IMR-90 (cell line): Measurements from ENCODE around the gene RAD18. TPM values are rescaled to one million over a fixed set of nuclear protein-coding genes. Genes with fewer than 3 reads are reported as not detected.

Source experiments
- ATAC-seq: fragments of 200-7000 bp; cut with Tn5 transposase; 2 replicates; pipeline ENCODE4 v1.9.1; 2020; ENCODE audit warnings: low read depth, mild to moderate bottlenecking, moderate library complexity
- BruUV-seq: library from RNA; stranded (reverse); fragments of 400-500 nt; replicated peaks from 2 replicates; lab custom pipeline; 2021; lab: Mats Ljungman, UMichigan
- CTCF ChIA-PET: fragments of 300-600 bp; formaldehyde crosslinking; extraction: SDS; loops from one replicate; lab custom pipeline; 2021; ENCODE audit warnings: antibody characterized with exemption; lab: Yijun Ruan, JAX
- POLR2A ChIA-PET: fragments of 300-600 bp; sonication (Branson Sonifier 250); formaldehyde crosslinking; loops from one replicate; lab custom pipeline; 2022; ENCODE audit warnings: antibody characterized with exemption; ENCODE audit not compliant: unreplicated experiment; lab: Charles Lee
- DNase-seq: peaks from one replicate; pipeline ENCODE4 v3.0.0; 2013
- H2AFZ ChIP-seq: replicated peaks from 2 replicates; pipeline ENCODE3; 2013; ENCODE audit warnings: low read length, mild to moderate bottlenecking; ENCODE audit not compliant: poor library complexity
- H2AK5ac ChIP-seq: 2 replicates; pipeline ENCODE4 v1.6.1; 2013; ENCODE audit warnings: low read depth, low read length, inconsistent platforms
- H2AK9ac ChIP-seq: replicated peaks from 2 replicates; pipeline ENCODE3; 2013; ENCODE audit warnings: mild to moderate bottlenecking, low read depth, low read length, moderate library complexity; ENCODE audit not compliant: poor library complexity
- H2BK120ac ChIP-seq: 2 replicates; pipeline ENCODE4 v1.6.1; 2013; ENCODE audit warnings: low read depth, low read length, inconsistent platforms
- H2BK15ac ChIP-seq: 3 replicates; pipeline ENCODE4 v1.6.1; 2013; ENCODE audit warnings: low read depth, low read length, inconsistent platforms
- H2BK20ac ChIP-seq: 2 replicates; pipeline ENCODE4 v1.6.1; 2013; ENCODE audit warnings: low read depth, mild to moderate bottlenecking, inconsistent platforms, low read length, moderate library complexity
- H2BK5ac ChIP-seq: 2 replicates; pipeline ENCODE4 v1.6.1; 2013; ENCODE audit warnings: mild to moderate bottlenecking, low read depth, low read length, inconsistent platforms; ENCODE audit not compliant: poor library complexity, severe bottlenecking
- H3K14ac ChIP-seq: replicated peaks from 2 replicates; pipeline ENCODE4 v1.6.1; 2013; ENCODE audit warnings: low read depth, low read length, inconsistent platforms
- H3K18ac ChIP-seq: 2 replicates; pipeline ENCODE4 v1.6.1; 2013; ENCODE audit warnings: low read depth, low read length, control low read depth
- H3K23ac ChIP-seq: 2 replicates; pipeline ENCODE4 v1.6.1; 2013; ENCODE audit warnings: low read depth, low read length, inconsistent platforms
- H3K27ac ChIP-seq: 2 replicates; pipeline ENCODE4 v1.5.1; 2013; ENCODE audit warnings: mild to moderate bottlenecking, control low read depth, low read length; ENCODE audit not compliant: insufficient read depth
- H3K27me3 ChIP-seq: 2 replicates; pipeline ENCODE4 v1.6.1; 2013; ENCODE audit warnings: low read length; ENCODE audit not compliant: control insufficient read depth, insufficient read depth
- H3K36me3 ChIP-seq: 2 replicates; pipeline ENCODE4 v1.6.1; 2013; ENCODE audit warnings: low read length, mixed read lengths; ENCODE audit not compliant: control insufficient read depth, insufficient read depth
- H3K4ac ChIP-seq: 2 replicates; pipeline ENCODE4 v1.6.1; 2013; ENCODE audit warnings: low read depth, low read length, inconsistent platforms
- H3K4me1 ChIP-seq: 2 replicates; pipeline ENCODE4 v1.6.1; 2013; ENCODE audit warnings: low read length, mixed read lengths; ENCODE audit not compliant: control insufficient read depth, insufficient read depth
- H3K4me2 ChIP-seq: 2 replicates; pipeline ENCODE4 v1.6.1; 2013; ENCODE audit warnings: low read depth, mild to moderate bottlenecking, control low read depth, low read length, moderate library complexity
- H3K4me3 ChIP-seq: 2 replicates; pipeline ENCODE4 v1.5.1; 2013; ENCODE audit warnings: low read depth, mild to moderate bottlenecking, control low read depth, low read length, moderate library complexity; ENCODE audit not compliant: insufficient read depth
- H3K56ac ChIP-seq: 2 replicates; pipeline ENCODE4 v1.6.1; 2013; ENCODE audit warnings: low read length, inconsistent platforms; ENCODE audit not compliant: insufficient read depth; ENCODE audit errors: extremely low read depth
- H3K79me1 ChIP-seq, 2 experiments: 2 replicates each; pipeline ENCODE4 v1.6.1; 2013; ENCODE audit warnings: low read length in 2 of 2, inconsistent platforms in 1 of 2, low read depth in 1 of 2
- H3K9ac ChIP-seq: 2 replicates; pipeline ENCODE4 v1.6.1; 2013; ENCODE audit warnings: low read depth, low read length, control low read depth
- H3K9me1 ChIP-seq: 2 replicates; pipeline ENCODE4 v1.6.1; 2013; ENCODE audit warnings: low read length, inconsistent platforms; ENCODE audit not compliant: insufficient read depth
- H3K9me3 ChIP-seq: 2 replicates; pipeline ENCODE4 v1.6.1; 2013; ENCODE audit warnings: low read length; ENCODE audit not compliant: control insufficient read depth, insufficient read depth
- H4K20me1 ChIP-seq: 2 replicates; pipeline ENCODE4 v1.6.1; 2013; ENCODE audit warnings: low read length, inconsistent platforms; ENCODE audit not compliant: insufficient read depth
- H4K5ac ChIP-seq: 2 replicates; pipeline ENCODE4 v1.6.1; 2013; ENCODE audit warnings: mild to moderate bottlenecking, low read depth, low read length, control low read depth
- H4K8ac ChIP-seq, 2 experiments: 2 replicates each; pipeline ENCODE4 v1.6.1; 2013; ENCODE audit warnings: low read depth in 2 of 2, low read length in 2 of 2, control low read depth in 1 of 2, inconsistent platforms in 1 of 2
- H4K91ac ChIP-seq: 2 replicates; pipeline ENCODE4 v1.6.1; 2013; ENCODE audit warnings: low read depth, low read length, inconsistent platforms; ENCODE audit not compliant: insufficient read depth
- CEBPB ChIP-seq: IDR thresholded peaks from 2 replicates; pipeline ENCODE4 v1.6.1; 2012; ENCODE audit warnings: low read depth, low read length, improper control_type of control experiment
- NFE2L2 ChIP-seq: fragments of 150-350 bp; IDR thresholded peaks from 2 replicates; pipeline ENCODE4 v1.6.1; 2016; ENCODE audit warnings: low read depth, mild to moderate bottlenecking, low read length
- RAD21 ChIP-seq: IDR thresholded peaks from 2 replicates; pipeline ENCODE4 v1.6.1; 2012; ENCODE audit warnings: low read length, improper control_type of control experiment
- RFX5 ChIP-seq: IDR thresholded peaks from 2 replicates; pipeline ENCODE4 v1.8.0; 2012; ENCODE audit warnings: low read depth, mild to moderate bottlenecking, low read length, moderate library complexity
- SMC3 ChIP-seq: fragments of 150-350 bp; IDR thresholded peaks from 2 replicates; pipeline ENCODE4 v1.6.1; 2016; ENCODE audit warnings: low read depth, mild to moderate bottlenecking, antibody characterized with exemption, low read length, moderate library complexity
- WGBS, 2 experiments: methylation state at CpG; one replicate each; pipeline versions ENCODE4 v1.1.5 to v1.1.7; 2013; ENCODE audit warnings: missing lambda C conversion rate in 2 of 2; ENCODE audit not compliant: insufficient read length in 1 of 2; ENCODE audit errors: extremely low coverage in 2 of 2; 5-methylcytosine and 5-hydroxymethylcytosine counted together
- dilution Hi-C: fragments of 300-500 bp; cut with HindIII; formaldehyde crosslinking; loops from one replicate; pipeline ENCODE4 v1.14.3; 2018; ENCODE audit warnings: low sequenced_read_pairs; ENCODE audit not compliant: unreplicated experiment
- in situ Hi-C: fragments of 300-500 bp; cut with MboI; formaldehyde crosslinking; loops from 3 replicates; pipeline ENCODE4 v1.14.3; 2019; ENCODE audit warnings: low sequenced_read_pairs, inconsistent platforms, mixed read lengths
- intact Hi-C: fragments of 100-400 bp; cut with micrococcal nuclease; formaldehyde crosslinking; loops from 2 replicates; pipeline ENCODE4 v1.10.0; 2022
- polyA plus RNA-seq, 3 experiments: library from polyadenylated mRNA; depleted of rRNA; stranded (reverse); fragments of >200 nt; gene quantifications; 2 replicates each; pipeline ENCODE4 v1.2.3, GENCODE V29; 2012; ENCODE audit warnings: low replicate concordance in 1 of 3
- total RNA-seq: library from RNA; depleted of rRNA; stranded (reverse); fragments of >200 nt; gene quantifications from 2 replicates; pipeline ENCODE4 v1.2.3, GENCODE V29; 2012
- TF ChIP-seq, protein P1 (sequence below): fragments of 150-350 bp; IDR thresholded peaks from 2 replicates; pipeline ENCODE4 v1.6.1; 2017; ENCODE audit warnings: mild to moderate bottlenecking, antibody characterized with exemption, low read length, low read depth

The RAD18 gene
- total and polyA plus RNA-seq, 2 of the 4 experiments (the other 2 are of a cell fraction) = 8.2 to 17.2 TPM

GRCh38 chr3:8997151-8997550 lies 33.9 kb upstream of the RAD18 start:
- Histone ChIP-seq H2BK15ac (no peak overlapping the region), H3K14ac (no peak overlapping the region), H4K20me1 (no peaks in the 10 kb centered on the region), H2AK9ac (no peak overlapping the region), H3K36me3 (no peaks in the 10 kb centered on the region), H3K18ac (no peak overlapping the region), H4K8ac (no peak overlapping the region), H3K9me1 (0 out of 2 replicates have a peak, but pooled peaks cover 2% of the 10 kb centered on the region), H3K79me1 (no peaks in the 10 kb centered on the region), H3K23ac (no peak overlapping the region), H2BK5ac (no peak overlapping the region), H3K27me3 (peaks cover 12% of the 10 kb centered on the region), H3K4ac (no peak overlapping the region), H2BK120ac (no peak overlapping the region), H4K91ac (no peak overlapping the region), H4K5ac (no peak overlapping the region), H2BK20ac (no peak overlapping the region), H3K27ac (no peak overlapping the region), H3K9ac (no peak overlapping the region), H3K4me3 (no peak overlapping the region), H3K4me1 (no peaks in the 10 kb centered on the region), H3K9me3 (no peaks in the 10 kb centered on the region), H2AFZ (no peak overlapping the region), H3K4me2 (no peak overlapping the region), H2AK5ac (no peak overlapping the region), H3K56ac (no peak overlapping the region)
- BruUV-seq = no TSS peak
- intact Hi-C loops (no loop called here), dilution Hi-C loops (no loop called here), in situ Hi-C loops (no loop called here)
- ATAC-seq = no peak
- ChIA-PET POLR2A (no interaction called here), CTCF (interaction anchor here (1.0 to 2.1 kb wide), 2 partner anchors 17 to 236 kb away, joined by 3 to 6 read pairs; no protein-coding TSS in a partner anchor)
- no peak for DNase-seq
- WGBS, 2 experiments = 100% methylated on average over 1 of the region's 3 CpGs; no CpG with 5 or more reads in 1 of the 2 experiments
- no peak for TF ChIP-seq NFE2L2
- TF ChIP-seq, protein P1, sequence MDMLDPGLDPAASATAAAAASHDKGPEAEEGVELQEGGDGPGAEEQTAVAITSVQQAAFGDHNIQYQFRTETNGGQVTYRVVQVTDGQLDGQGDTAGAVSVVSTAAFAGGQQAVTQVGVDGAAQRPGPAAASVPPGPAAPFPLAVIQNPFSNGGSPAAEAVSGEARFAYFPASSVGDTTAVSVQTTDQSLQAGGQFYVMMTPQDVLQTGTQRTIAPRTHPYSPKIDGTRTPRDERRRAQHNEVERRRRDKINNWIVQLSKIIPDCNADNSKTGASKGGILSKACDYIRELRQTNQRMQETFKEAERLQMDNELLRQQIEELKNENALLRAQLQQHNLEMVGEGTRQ = no peak
- TF ChIP-seq CEBPB = no peak
- TF ChIP-seq RFX5 = no peak
- TF ChIP-seq SMC3 = no peak
- no peak for TF ChIP-seq RAD21
